SK-N-SH (cell line): Measurements from ENCODE around the gene MEAK7. TPM values are rescaled to one million over a fixed set of nuclear protein-coding genes. Genes with fewer than 3 reads are reported as not detected.

Experiments used
- CTCF ChIA-PET: fragments of 300-600, 350-600 bp; formaldehyde crosslinking; extraction: SDS; loops from one replicate; lab custom pipeline; 2021; lab: Yijun Ruan, JAX
- POLR2A ChIA-PET: fragments of 350-600 bp; sonication (Branson Sonifier 250); formaldehyde crosslinking; extraction: SDS; loops from one replicate; lab custom pipeline; 2020; ENCODE audit warnings: antibody characterized with exemption, inconsistent platforms; lab: Yijun Ruan, JAX
- DNase-seq: peaks from one replicate; pipeline ENCODE4 v3.0.0; 2012
- H2AFZ ChIP-seq: fragments of 200-600 bp; sonication (generic); 2 replicates; pipeline ENCODE4 v1.8.1; 2016; ENCODE audit warnings: antibody characterized with exemption, mild to moderate bottlenecking, low read depth
- H3F3A ChIP-seq: fragments of 200-600 bp; sonication (generic); replicated peaks from 2 replicates; pipeline ENCODE3; 2016; ENCODE audit warnings: antibody characterized with exemption, mild to moderate bottlenecking; ENCODE audit not compliant: insufficient read depth
- H3K27ac ChIP-seq, 2 experiments: fragments of 200-500 bp in 1 of 2; fragments of 200-600 bp in 1 of 2; sonication (Bioruptor generic) in 1 of 2; sonication (generic), shearing (Covaris generic) in 1 of 2; 2 replicates each; pipeline versions ENCODE4 v1.5.1 to v1.6.1; 2014 to 2016; ENCODE audit warnings: low read depth in 2 of 2, inconsistent platforms in 1 of 2, low read length in 1 of 2, mild to moderate bottlenecking in 1 of 2, mixed read lengths in 1 of 2
- H3K27me3 ChIP-seq: fragments of 200-600 bp; sonication (generic), shearing (Covaris generic); 2 replicates; pipeline ENCODE4 v1.6.1; 2016; ENCODE audit warnings: mixed run types; ENCODE audit not compliant: insufficient read depth
- H3K36me3 ChIP-seq, 2 experiments: fragments of 200-500 bp in 1 of 2; fragments of 200-600 bp in 1 of 2; sonication (Bioruptor generic) in 1 of 2; sonication (generic) in 1 of 2; replicated peaks in 1 of 2; 2 replicates each; pipeline versions ENCODE3 to v1.5.1; 2014 to 2016; ENCODE audit warnings: low read length in 1 of 2, mild to moderate bottlenecking in 1 of 2; ENCODE audit not compliant: insufficient read depth in 2 of 2, control insufficient read depth in 1 of 2
- H3K4me1 ChIP-seq, 2 experiments: fragments of 200-500 bp in 1 of 2; fragments of 200-600 bp in 1 of 2; sonication (Bioruptor generic) in 1 of 2; sonication (generic), shearing (Covaris generic) in 1 of 2; 2 replicates each; pipeline versions ENCODE4 v1.5.1 to v1.6.1; 2014 to 2016; ENCODE audit warnings: low read depth in 1 of 2, low read length in 1 of 2, mixed run types in 1 of 2; ENCODE audit not compliant: insufficient read depth in 2 of 2, control insufficient read depth in 1 of 2
- H3K4me2 ChIP-seq: fragments of 200-600 bp; sonication (generic), shearing (Covaris generic); 2 replicates; pipeline ENCODE4 v1.6.1; 2017; ENCODE audit warnings: mixed run types
- H3K4me3 ChIP-seq, 2 experiments: fragments of 200-500 bp in 1 of 2; fragments of 200-600 bp in 1 of 2; sonication (Bioruptor generic) in 1 of 2; sonication (generic), shearing (Covaris generic) in 1 of 2; 2 replicates each; pipeline versions ENCODE4 v1.5.1 to v1.8.1; 2014 to 2016; ENCODE audit warnings: low read depth in 2 of 2, inconsistent platforms in 1 of 2, low read length in 1 of 2, mild to moderate bottlenecking in 1 of 2, mixed read lengths in 1 of 2, moderate library complexity in 1 of 2
- H3K79me2 ChIP-seq: fragments of 200-600 bp; sonication (generic); 2 replicates; pipeline ENCODE4 v1.8.1; 2017; ENCODE audit warnings: mild to moderate bottlenecking; ENCODE audit not compliant: insufficient read depth
- H3K9ac ChIP-seq: fragments of 200-600 bp; sonication (generic); 2 replicates; pipeline ENCODE4 v1.6.1; 2017; ENCODE audit warnings: mixed run types
- H3K9me2 ChIP-seq: fragments of 200-600 bp; sonication (generic); 2 replicates; pipeline ENCODE4 v1.6.1; 2017; ENCODE audit warnings: mixed run types
- H3K9me3 ChIP-seq: fragments of 200-600 bp; sonication (generic); 2 replicates; pipeline ENCODE4 v1.6.1; 2017; ENCODE audit warnings: mixed run types, mild to moderate bottlenecking, moderate library complexity
- H4K20me1 ChIP-seq: fragments of 200-600 bp; sonication (generic); 2 replicates; pipeline ENCODE4 v1.6.1; 2017; ENCODE audit warnings: mild to moderate bottlenecking, mixed run types; ENCODE audit not compliant: insufficient read depth
- ELF1 ChIP-seq: IDR thresholded peaks from 2 replicates; pipeline ENCODE4 v1.4.0; 2012
- EP300 ChIP-seq, 2 experiments: IDR thresholded peaks; 2 replicates each; pipeline versions ENCODE4 v1.4.0 to v1.6.1; 2012; ENCODE audit warnings: borderline replicate concordance in 1 of 2, low read depth in 1 of 2, low read length in 1 of 2
- FOSL2 ChIP-seq: IDR thresholded peaks from 2 replicates; pipeline ENCODE4 v1.4.0; 2012; ENCODE audit warnings: low read depth, mild to moderate bottlenecking, moderate library complexity, borderline replicate concordance
- FOXJ3 ChIP-seq: sonication (generic); formaldehyde crosslinking; IDR thresholded peaks from 2 replicates; pipeline ENCODE4 v1.5.1; 2020; ENCODE audit warnings: mild to moderate bottlenecking, missing genetic modification reagents
- FOXM1 ChIP-seq: IDR thresholded peaks from 2 replicates; pipeline ENCODE4 v1.4.0; 2012; ENCODE audit warnings: low read depth, mild to moderate bottlenecking
- GABPA ChIP-seq: IDR thresholded peaks from 2 replicates; pipeline ENCODE4 v1.4.0; 2012; ENCODE audit warnings: low read depth, mild to moderate bottlenecking
- MEF2A ChIP-seq: IDR thresholded peaks from 2 replicates; pipeline ENCODE4 v1.4.0; 2012; ENCODE audit warnings: low read depth, borderline replicate concordance
- NRF1 ChIP-seq: IDR thresholded peaks from 2 replicates; pipeline ENCODE4 v1.6.1; 2012; ENCODE audit warnings: low read depth, mild to moderate bottlenecking, low read length
- RAD21 ChIP-seq: IDR thresholded peaks from 2 replicates; pipeline ENCODE4 v1.6.1; 2012; ENCODE audit warnings: mild to moderate bottlenecking, low read length
- RXRA ChIP-seq: IDR thresholded peaks from 2 replicates; pipeline ENCODE4 v1.4.0; 2012; ENCODE audit warnings: low read depth, mild to moderate bottlenecking, borderline replicate concordance
- SIN3A ChIP-seq: IDR thresholded peaks from 2 replicates; pipeline ENCODE4 v1.6.1; 2012; ENCODE audit warnings: low read depth, mild to moderate bottlenecking, low read length, moderate library complexity, borderline replicate concordance
- TEAD4 ChIP-seq: IDR thresholded peaks from 2 replicates; pipeline ENCODE4 v1.4.0; 2012; ENCODE audit warnings: mild to moderate bottlenecking, borderline replicate concordance; ENCODE audit not compliant: insufficient read depth
- WGBS: methylation state at CpG from one replicate; pipeline ENCODE4 v1.1.6; 2017; ENCODE audit warnings: low lambda C conversion rate; 5-methylcytosine and 5-hydroxymethylcytosine counted together
- polyA plus RNA-seq, 3 experiments: library from polyadenylated mRNA; depleted of rRNA; stranded (reverse); fragments of >200 nt; gene quantifications; 2 replicates each; pipeline ENCODE4 v1.2.3, GENCODE V29; 2012
- TF ChIP-seq, protein P1 (sequence below): IDR thresholded peaks from 2 replicates; pipeline ENCODE4 v1.6.1; 2012; ENCODE audit warnings: mild to moderate bottlenecking, low read depth, low read length, moderate library complexity
- TF ChIP-seq, protein P2 (sequence below): fragments of 150-350 bp; IDR thresholded peaks from 2 replicates; pipeline ENCODE4 v1.6.1; 2016; ENCODE audit warnings: mild to moderate bottlenecking, low read depth, low read length
- TF ChIP-seq, protein P3 (sequence below): IDR thresholded peaks from 2 replicates; pipeline ENCODE4 v1.4.0; 2012; ENCODE audit warnings: low read depth

MEAK7 gene
- polyA plus RNA-seq, 1 of the 3 experiments (the other 2 are of a cell fraction) = 11.9 TPM

DNA sequence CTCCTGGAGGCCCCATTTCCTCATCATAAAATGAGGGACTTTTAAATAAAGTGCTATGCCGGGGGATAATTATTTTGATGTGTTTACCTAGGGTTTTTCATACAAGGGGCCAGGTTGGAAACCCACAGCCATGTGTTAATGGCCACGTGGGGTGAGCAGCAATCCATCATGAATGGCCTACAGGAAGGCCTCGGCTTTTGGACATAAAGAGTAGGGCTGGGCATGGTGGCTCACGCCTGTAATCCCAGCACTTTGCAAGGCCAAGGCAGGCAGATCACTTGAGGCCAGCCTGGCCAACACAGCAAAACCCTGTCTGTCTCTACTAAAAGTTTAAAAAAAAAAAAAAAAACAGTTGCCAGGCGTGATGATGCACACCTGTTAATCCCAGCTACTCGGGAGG is 40.3 kb downstream of the MEAK7 start:
- ChIA-PET CTCF (interaction anchor here (1.0 kb wide), 1 partner anchor 187 kb away, joined by 4 read pairs; no protein-coding TSS in a partner anchor), POLR2A (no interaction called here)
- H3F3A ChIP-seq = no peaks in the 10 kb centered on the region
- H4K20me1 ChIP-seq = no peaks in the 10 kb centered on the region
- DNase-seq = no peak
- 96% methylated on average over 6 of the region's 6 CpGs for WGBS
- H3K4me2 ChIP-seq = no peak overlapping the region
- peaks cover 6% of the 10 kb centered on the region for H3K79me2 ChIP-seq
- H3K4me1 ChIP-seq = no peaks in the 10 kb centered on the region; a peak in 1 of 4 replicates
- H2AFZ ChIP-seq = no peak overlapping the region
- H3K9me3 ChIP-seq = no peaks in the 10 kb centered on the region; the same call in 1 of the 2 replicates
- TF ChIP-seq, protein P1, sequence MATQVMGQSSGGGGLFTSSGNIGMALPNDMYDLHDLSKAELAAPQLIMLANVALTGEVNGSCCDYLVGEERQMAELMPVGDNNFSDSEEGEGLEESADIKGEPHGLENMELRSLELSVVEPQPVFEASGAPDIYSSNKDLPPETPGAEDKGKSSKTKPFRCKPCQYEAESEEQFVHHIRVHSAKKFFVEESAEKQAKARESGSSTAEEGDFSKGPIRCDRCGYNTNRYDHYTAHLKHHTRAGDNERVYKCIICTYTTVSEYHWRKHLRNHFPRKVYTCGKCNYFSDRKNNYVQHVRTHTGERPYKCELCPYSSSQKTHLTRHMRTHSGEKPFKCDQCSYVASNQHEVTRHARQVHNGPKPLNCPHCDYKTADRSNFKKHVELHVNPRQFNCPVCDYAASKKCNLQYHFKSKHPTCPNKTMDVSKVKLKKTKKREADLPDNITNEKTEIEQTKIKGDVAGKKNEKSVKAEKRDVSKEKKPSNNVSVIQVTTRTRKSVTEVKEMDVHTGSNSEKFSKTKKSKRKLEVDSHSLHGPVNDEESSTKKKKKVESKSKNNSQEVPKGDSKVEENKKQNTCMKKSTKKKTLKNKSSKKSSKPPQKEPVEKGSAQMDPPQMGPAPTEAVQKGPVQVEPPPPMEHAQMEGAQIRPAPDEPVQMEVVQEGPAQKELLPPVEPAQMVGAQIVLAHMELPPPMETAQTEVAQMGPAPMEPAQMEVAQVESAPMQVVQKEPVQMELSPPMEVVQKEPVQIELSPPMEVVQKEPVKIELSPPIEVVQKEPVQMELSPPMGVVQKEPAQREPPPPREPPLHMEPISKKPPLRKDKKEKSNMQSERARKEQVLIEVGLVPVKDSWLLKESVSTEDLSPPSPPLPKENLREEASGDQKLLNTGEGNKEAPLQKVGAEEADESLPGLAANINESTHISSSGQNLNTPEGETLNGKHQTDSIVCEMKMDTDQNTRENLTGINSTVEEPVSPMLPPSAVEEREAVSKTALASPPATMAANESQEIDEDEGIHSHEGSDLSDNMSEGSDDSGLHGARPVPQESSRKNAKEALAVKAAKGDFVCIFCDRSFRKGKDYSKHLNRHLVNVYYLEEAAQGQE = no peak
- TF ChIP-seq RAD21 (no peak), FOXJ3 (no peak), SIN3A (no peak), TEAD4 (no peak), NRF1 (no peak), EP300 (IDR thresholded peaks at IDR 0.05; ENCODE audit: borderline replicate concordance in 1 of 2, low read depth in 1 of 2, low read length in 1 of 2) (no peak), FOSL2 (no peak), ELF1 (no peak), FOXM1 (no peak), GABPA (no peak)
- TF ChIP-seq, protein P2, sequence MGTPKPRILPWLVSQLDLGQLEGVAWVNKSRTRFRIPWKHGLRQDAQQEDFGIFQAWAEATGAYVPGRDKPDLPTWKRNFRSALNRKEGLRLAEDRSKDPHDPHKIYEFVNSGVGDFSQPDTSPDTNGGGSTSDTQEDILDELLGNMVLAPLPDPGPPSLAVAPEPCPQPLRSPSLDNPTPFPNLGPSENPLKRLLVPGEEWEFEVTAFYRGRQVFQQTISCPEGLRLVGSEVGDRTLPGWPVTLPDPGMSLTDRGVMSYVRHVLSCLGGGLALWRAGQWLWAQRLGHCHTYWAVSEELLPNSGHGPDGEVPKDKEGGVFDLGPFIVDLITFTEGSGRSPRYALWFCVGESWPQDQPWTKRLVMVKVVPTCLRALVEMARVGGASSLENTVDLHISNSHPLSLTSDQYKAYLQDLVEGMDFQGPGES = no peak
- TF ChIP-seq, protein P3, sequence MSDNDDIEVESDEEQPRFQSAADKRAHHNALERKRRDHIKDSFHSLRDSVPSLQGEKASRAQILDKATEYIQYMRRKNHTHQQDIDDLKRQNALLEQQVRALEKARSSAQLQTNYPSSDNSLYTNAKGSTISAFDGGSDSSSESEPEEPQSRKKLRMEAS = no peak
- no peak overlapping the region for H3K27ac ChIP-seq
- peaks cover 19 to 36% of the 10 kb centered on the region in 2 experiments for H3K36me3 ChIP-seq
- no peak overlapping the region for H3K9ac ChIP-seq
- H3K9me2 ChIP-seq = no peaks in the 10 kb centered on the region
- no peaks in the 10 kb centered on the region for H3K27me3 ChIP-seq
- no peak overlapping the region for H3K4me3 ChIP-seq

DNA sequence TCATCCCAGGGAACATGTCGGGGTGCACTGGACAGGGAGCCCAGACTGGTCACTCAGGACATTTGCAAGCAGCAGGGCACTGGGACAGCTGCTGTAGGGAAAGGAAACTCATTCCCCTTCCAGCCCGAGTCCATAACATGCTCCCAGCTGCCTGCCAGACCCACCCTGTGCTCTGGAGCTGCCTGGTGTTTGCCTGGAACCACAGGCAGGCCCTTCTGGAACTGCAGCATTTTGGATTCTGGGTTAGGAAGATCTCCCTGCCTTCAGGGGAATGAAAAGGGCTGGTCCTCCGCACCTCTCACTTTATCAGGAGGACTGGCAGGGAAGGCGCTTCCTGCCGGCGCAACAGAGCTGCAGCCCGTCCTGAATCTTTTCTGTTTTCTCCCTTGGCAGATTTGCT is 41.2 kb downstream of the MEAK7 start:
- Histone ChIP-seq H4K20me1 (no peaks in the 10 kb centered on the region), H3K27me3 (no peaks in the 10 kb centered on the region), H3K9me2 (no peaks in the 10 kb centered on the region), H3K4me2 (no peak overlapping the region), H3K27ac (no peak overlapping the region), H3K9me3 (no peaks in the 10 kb centered on the region; the same call in 1 of the 2 replicates), H3K4me1 (no peaks in the 10 kb centered on the region; a peak in 1 of 4 replicates), H2AFZ (no peak overlapping the region), H3K9ac (no peak overlapping the region), H3K79me2 (peaks cover 6% of the 10 kb centered on the region), H3K4me3 (no peak overlapping the region), H3K36me3 (peaks cover 19 to 27% of the 10 kb centered on the region in 2 experiments), H3F3A (no peaks in the 10 kb centered on the region)
- 96% methylated on average over 4 of the region's 7 CpGs for WGBS
- ChIA-PET POLR2A (no interaction called here), CTCF (no interaction called here)
- TF ChIP-seq MEF2A = no peak
- no peak for TF ChIP-seq NRF1
- no peak for TF ChIP-seq TEAD4
- no peak for TF ChIP-seq RXRA
- DNase-seq = no peak
